COR-L47 (cell line): ENCODE data around the gene HES4.

Experiments
- DNase-seq: peaks from one replicate; lab custom pipeline; 2025; lab: John Stamatoyannopoulos, UW

HES4 gene

GRCh38 chr1:999725-1000356 lies at the start of gene HES4:
Gene HES4, minus strand, starts transcription at chr1:1000097. Its CDS starts 124 bp downstream, at chr1:999973.
- DNase-seq = peak; percentile 58

GRCh38 chr1:1048765-1049164 lies 48.9 kb upstream of the HES4 start:
- peak; percentile 59 for DNase-seq

- no peak for DNase-seq
These were observed 48.1 kb upstream of the HES4 start for GRCh38 chr1:1047963-1048362.

GRCh38 chr1:1047407-1047806 lies 47.5 kb upstream of the HES4 start:
- no peak for DNase-seq

- DNase-seq = no peak
These were observed 46.9 kb upstream of the HES4 start for GRCh38 chr1:1046767-1047166.

GRCh38 chr1:1046243-1046642 lies 46.3 kb upstream of the HES4 start:
- no peak for DNase-seq

- no peak for DNase-seq
These were observed 45.2 kb upstream of the HES4 start for GRCh38 chr1:1045129-1045528.

GRCh38 chr1:1044455-1045078 lies 44.7 kb upstream of the HES4 start:
- DNase-seq = no peak

GRCh38 chr1:1043921-1044320 lies 44.0 kb upstream of the HES4 start:
- DNase-seq = no peak

- DNase-seq = no peak
These were observed 43.5 kb upstream of the HES4 start for GRCh38 chr1:1043411-1043810.

- no peak for DNase-seq
These were observed 42.9 kb upstream of the HES4 start for GRCh38 chr1:1042835-1043234.

- no peak for DNase-seq
These were observed 42.0 kb upstream of the HES4 start for GRCh38 chr1:1041873-1042272.

GRCh38 chr1:1041092-1041523 lies 41.2 kb upstream of the HES4 start:
- no peak for DNase-seq

- peak; percentile 44 for DNase-seq
These were observed 40.4 kb upstream of the HES4 start for GRCh38 chr1:1040004-1040991.

GRCh38 chr1:1039145-1039910 lies 39.4 kb upstream of the HES4 start:
- DNase-seq = no peak

GRCh38 chr1:1038694-1039093 lies 38.8 kb upstream of the HES4 start:
- DNase-seq = no peak

GRCh38 chr1:1037366-1038327 lies 37.8 kb upstream of the HES4 start:
- no peak for DNase-seq

- no peak for DNase-seq
These were observed 35.5 kb upstream of the HES4 start for GRCh38 chr1:1035291-1035943.

- no peak for DNase-seq
These were observed 34.5 kb upstream of the HES4 start for GRCh38 chr1:1034439-1034781.

- no peak for DNase-seq
These were observed 34.0 kb upstream of the HES4 start for GRCh38 chr1:1033731-1034438.
